Esophagus squamous epithelium (tissue), 5 donors: ENCODE data around the gene ATG10. TPM values are rescaled to one million over a fixed set of nuclear protein-coding genes. Genes with fewer than 3 reads are reported as not detected.
"Not testable (repeated sequence)": the region's sequence is repeated elsewhere in the genome, so short reads cannot be mapped to it uniquely, and the experiment has no call there.

Source experiments
- DNase-seq: peaks from one replicate; lab custom pipeline; 2025; lab: John Stamatoyannopoulos, UW
- H3K27ac ChIP-seq, 4 donors: fragments of 200-600 bp; sonication (generic); one replicate each; pipeline ENCODE4 v1.5.1; 2016 to 2019; ENCODE audit warnings: mild to moderate bottlenecking in 1 of 4
- H3K27me3 ChIP-seq, 4 donors: fragments of 200-600 bp; sonication (generic); 1 replicate in 3 of 4; 2 replicates in 1 of 4; pipeline versions ENCODE4 v1.5.1 to v1.6.0; 2017 to 2021; ENCODE audit warnings: antibody characterized with exemption in 1 of 4
- H3K36me3 ChIP-seq, 3 donors: fragments of 200-600 bp; sonication (generic); one replicate each; pipeline ENCODE4 v1.5.1; 2016 to 2019
- H3K4me1 ChIP-seq, 3 donors: fragments of 200-600 bp; sonication (generic); one replicate each; pipeline ENCODE4 v1.5.1; 2017 to 2019
- H3K4me3 ChIP-seq, 4 donors: fragments of 200-600 bp; sonication (generic); 1 replicate in 3 of 4; 2 replicates in 1 of 4; pipeline ENCODE4 v1.5.1; 2016 to 2019; ENCODE audit warnings: mild to moderate bottlenecking in 2 of 4, moderate library complexity in 1 of 4
- H3K9me3 ChIP-seq, 3 donors: fragments of 200-600 bp; sonication (generic); one replicate each; pipeline ENCODE4 v1.5.1; 2016 to 2019
- POLR2A ChIP-seq, 4 donors: fragments of 450-650 bp; IDR thresholded peaks; one replicate each; pipeline ENCODE4 v1.6.1; 2017; ENCODE audit warnings: antibody characterized with exemption in 4 of 4, mild to moderate bottlenecking in 4 of 4, moderate library complexity in 3 of 4
- WGBS, 2 donors: methylation state at CpG; one replicate each; pipeline ENCODE4 v1.1.5; 2018; 5-methylcytosine and 5-hydroxymethylcytosine counted together
- intact Hi-C: fragments of 100-400 bp; cut with DNase I; formaldehyde crosslinking; loops from one replicate; pipeline ENCODE4 v1.15.0; 2022
- total RNA-seq, 4 donors: library from RNA; depleted of rRNA; stranded (reverse); fragments of >200 nt; gene quantifications; one replicate each; pipeline ENCODE4 v1.1.0, GENCODE V29; 2016
- TF ChIP-seq, protein P1 (sequence below), 6 experiments: fragments of 450-650 bp in 4 of 6; fragments of 200-600 bp in 2 of 6; sonication (generic) in 2 of 6; IDR thresholded peaks; one replicate each; pipeline ENCODE4 v1.5.1; 2016 to 2019; ENCODE audit warnings: antibody characterized with exemption in 6 of 6, mild to moderate bottlenecking in 4 of 6, moderate library complexity in 4 of 6
- donor health status: DM: yes; HTN: yes; CAD: no.

The ATG10 gene
- total RNA-seq, 4 donors from 2014 or later = 3.1 to 7.8 (median 6.1) TPM

GRCh38 chr5:81980598-81981260 lies 8.9 kb downstream of the ATG10 start:
- H3K36me3 ChIP-seq = peaks cover 0 to 50% (median 0%) of the 10 kb centered on the region in 3 donors
- H3K27ac ChIP-seq = no peak overlapping the region
- H3K4me1 ChIP-seq = no peaks in the 10 kb centered on the region
- H3K27me3 ChIP-seq = no peaks in the 10 kb centered on the region
- no peak for TF ChIP-seq POLR2A (IDR thresholded peaks at IDR 0.05)
- TF ChIP-seq, protein P1, sequence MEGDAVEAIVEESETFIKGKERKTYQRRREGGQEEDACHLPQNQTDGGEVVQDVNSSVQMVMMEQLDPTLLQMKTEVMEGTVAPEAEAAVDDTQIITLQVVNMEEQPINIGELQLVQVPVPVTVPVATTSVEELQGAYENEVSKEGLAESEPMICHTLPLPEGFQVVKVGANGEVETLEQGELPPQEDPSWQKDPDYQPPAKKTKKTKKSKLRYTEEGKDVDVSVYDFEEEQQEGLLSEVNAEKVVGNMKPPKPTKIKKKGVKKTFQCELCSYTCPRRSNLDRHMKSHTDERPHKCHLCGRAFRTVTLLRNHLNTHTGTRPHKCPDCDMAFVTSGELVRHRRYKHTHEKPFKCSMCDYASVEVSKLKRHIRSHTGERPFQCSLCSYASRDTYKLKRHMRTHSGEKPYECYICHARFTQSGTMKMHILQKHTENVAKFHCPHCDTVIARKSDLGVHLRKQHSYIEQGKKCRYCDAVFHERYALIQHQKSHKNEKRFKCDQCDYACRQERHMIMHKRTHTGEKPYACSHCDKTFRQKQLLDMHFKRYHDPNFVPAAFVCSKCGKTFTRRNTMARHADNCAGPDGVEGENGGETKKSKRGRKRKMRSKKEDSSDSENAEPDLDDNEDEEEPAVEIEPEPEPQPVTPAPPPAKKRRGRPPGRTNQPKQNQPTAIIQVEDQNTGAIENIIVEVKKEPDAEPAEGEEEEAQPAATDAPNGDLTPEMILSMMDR (IDR thresholded peaks at IDR 0.05) = no peak
- intact Hi-C loops = no loop called here
- H3K4me3 ChIP-seq = no peak overlapping the region
- no peaks in the 10 kb centered on the region for H3K9me3 ChIP-seq
- 73 to 77% methylated on average over 3 of the region's 3 CpGs for WGBS, 2 donors
- no peak for DNase-seq

- H3K4me1 ChIP-seq, intact Hi-C loops, DNase-seq, H3K27me3 ChIP-seq, H3K27ac ChIP-seq, H3K9me3 ChIP-seq, H3K4me3 ChIP-seq: not testable (repeated sequence)
- WGBS, 2 donors = 94 to 95% methylated on average over 10 to 11 of the region's 11 CpGs
- peaks cover 0 to 43% (median 0%) of the 10 kb centered on the region in 3 donors for H3K36me3 ChIP-seq
Observed at GRCh38 chr5:81982172-81982685, 10.4 kb downstream of the ATG10 start.

- H3K4me3 ChIP-seq, intact Hi-C loops, H3K27ac ChIP-seq, H3K9me3 ChIP-seq, DNase-seq, H3K4me1 ChIP-seq, H3K27me3 ChIP-seq: not testable (repeated sequence)
- H3K36me3 ChIP-seq = peaks cover 0 to 43% (median 0%) of the 10 kb centered on the region in 3 donors
- no CpG with 5 or more reads among the region's 27 CpGs for WGBS, 2 donors
Observed at GRCh38 chr5:81983148-81983547, 11.3 kb downstream of the ATG10 start.

DNA sequence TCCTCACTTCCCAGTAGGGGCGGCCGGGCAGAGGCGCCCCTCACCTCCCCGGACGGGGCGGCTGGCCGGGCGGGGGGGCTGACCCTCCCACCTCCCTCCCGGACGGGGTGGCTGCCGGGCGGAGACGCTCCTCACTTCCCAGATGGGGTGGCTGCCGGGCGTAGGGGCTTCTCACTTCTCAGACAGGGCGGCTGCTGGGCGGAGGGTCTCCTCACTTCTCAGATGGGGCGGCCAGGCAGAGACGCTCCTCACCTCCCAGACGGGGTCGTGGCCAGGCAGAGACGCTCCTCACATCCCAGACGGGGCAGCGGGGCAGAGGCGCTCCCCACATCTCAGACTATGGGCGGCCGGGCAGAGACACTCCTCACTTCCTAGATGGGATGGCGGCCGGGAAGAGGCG lies 11.7 kb downstream of the ATG10 start:
- DNase-seq, intact Hi-C loops: not testable (repeated sequence)
- WGBS, 2 donors = no CpG with 5 or more reads among the region's 30 CpGs

DNA sequence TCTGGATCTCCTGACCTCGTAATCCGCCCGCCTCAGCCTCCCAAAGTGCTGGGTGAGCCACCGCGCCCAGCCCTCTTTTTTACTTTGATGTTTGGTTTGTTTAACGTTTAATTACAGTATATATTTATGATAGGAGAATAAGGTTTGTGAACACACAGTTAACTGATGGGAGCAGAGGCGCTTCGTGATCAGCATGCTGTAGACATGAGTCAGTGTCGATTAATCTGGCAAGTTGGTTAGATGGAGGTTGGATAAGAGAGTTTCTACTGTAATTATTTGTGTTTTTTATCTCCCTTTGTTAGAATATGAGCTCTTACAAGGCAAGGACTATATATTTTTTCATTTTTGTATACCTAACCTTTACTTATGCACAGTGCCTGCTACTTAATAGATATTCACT lies 14.3 kb downstream of the ATG10 start:
- intact Hi-C loops = no loop called here
- WGBS, 2 donors = 89 to 93% methylated on average over 3 to 9 of the region's 9 CpGs
- Histone ChIP-seq H3K27ac (no peak overlapping the region), H3K4me3 (no peak overlapping the region), H3K9me3 (no peaks in the 10 kb centered on the region), H3K4me1 (no peaks in the 10 kb centered on the region), H3K36me3 (peaks cover 0 to 41% (median 0%) of the 10 kb centered on the region in 3 donors), H3K27me3 (no peaks in the 10 kb centered on the region)
- DNase-seq = no peak
- TF ChIP-seq, protein P1 (IDR thresholded peaks at IDR 0.05) = no peak
- no peak for TF ChIP-seq POLR2A (IDR thresholded peaks at IDR 0.05)

More for the DNA sequence above, 11.7 kb downstream of the ATG10 start:
- H3K9me3 ChIP-seq, H3K27me3 ChIP-seq, H3K4me1 ChIP-seq, H3K27ac ChIP-seq, H3K4me3 ChIP-seq: not testable (repeated sequence)
- peaks cover 0 to 43% (median 0%) of the 10 kb centered on the region in 3 donors for H3K36me3 ChIP-seq

- no peaks in the 10 kb centered on the region for H3K27me3 ChIP-seq
- DNase-seq = no peak
- no peak overlapping the region for H3K4me3 ChIP-seq
- 58 to 64% methylated on average over 5 of the region's 5 CpGs for WGBS, 2 donors
- intact Hi-C loops = no loop called here
- H3K4me1 ChIP-seq = no peaks in the 10 kb centered on the region
- no peak overlapping the region for H3K27ac ChIP-seq
- TF ChIP-seq, protein P1 (IDR thresholded peaks at IDR 0.05) = no peak
- TF ChIP-seq POLR2A (IDR thresholded peaks at IDR 0.05) = no peak
- peaks cover 0 to 38% (median 0%) of the 10 kb centered on the region in 3 donors for H3K36me3 ChIP-seq
- no peaks in the 10 kb centered on the region for H3K9me3 ChIP-seq
Observed at GRCh38 chr5:81989204-81989603, 17.4 kb downstream of the ATG10 start.
